HuH-7.5 (cell line): ENCODE measurements around the gene SPATA16.
A peak's percentile ranks its signal among the peaks of the same experiment; 100 is the strongest.
"Not testable (repeated sequence)": the region's sequence is repeated elsewhere in the genome, so short reads cannot be mapped to it uniquely, and the experiment has no call there.

Experiments
- DNase-seq: peaks from one replicate; pipeline ENCODE4 v3.0.0; 2011; ENCODE audit warnings: low spot score

The SPATA16 gene

GRCh38 chr3:172876297-172876696 lies 264.7 kb downstream of the SPATA16 start:
- DNase-seq: no peak

- DNase-seq: no peak
These were observed 266.0 kb downstream of the SPATA16 start for GRCh38 chr3:172875039-172875438.

- no peak for DNase-seq
These were observed 271.1 kb downstream of the SPATA16 start for GRCh38 chr3:172869784-172870518.

- DNase-seq: no peak
These were observed 271.7 kb downstream of the SPATA16 start for GRCh38 chr3:172869368-172869771.

- no peak for DNase-seq
These were observed 272.3 kb downstream of the SPATA16 start for GRCh38 chr3:172868582-172869200.

- DNase-seq: not testable (repeated sequence)
These were observed 274.2 kb downstream of the SPATA16 start for GRCh38 chr3:172866726-172867350.

- no peak for DNase-seq
These were observed 282.0 kb downstream of the SPATA16 start for GRCh38 chr3:172859041-172859440.

- DNase-seq: peak; percentile 28
These were observed 284.0 kb downstream of the SPATA16 start for GRCh38 chr3:172856795-172857742.

- no peak for DNase-seq
These were observed 286.0 kb downstream of the SPATA16 start for GRCh38 chr3:172855037-172855436.

GRCh38 chr3:172853921-172854666 lies 286.9 kb downstream of the SPATA16 start:
- DNase-seq: no peak

GRCh38 chr3:172853005-172853404 lies 288.0 kb downstream of the SPATA16 start:
- no peak for DNase-seq

GRCh38 chr3:172848910-172849309 lies 292.1 kb downstream of the SPATA16 start:
- no peak for DNase-seq

GRCh38 chr3:172847292-172847691 lies 293.7 kb downstream of the SPATA16 start:
- DNase-seq: no peak

- DNase-seq: no peak
These were observed 294.3 kb downstream of the SPATA16 start for GRCh38 chr3:172846706-172847105.

GRCh38 chr3:172846103-172846561 lies 294.9 kb downstream of the SPATA16 start:
- no peak for DNase-seq

GRCh38 chr3:172844428-172844827 lies 296.6 kb downstream of the SPATA16 start:
- DNase-seq: no peak

- no peak for DNase-seq
These were observed 300.1 kb downstream of the SPATA16 start for GRCh38 chr3:172840913-172841312.

GRCh38 chr3:172840463-172840862 lies 300.6 kb downstream of the SPATA16 start:
- no peak for DNase-seq

- no peak for DNase-seq
These were observed 301.4 kb downstream of the SPATA16 start for GRCh38 chr3:172839679-172840078.
